Neural crest cell (in vitro differentiated cells): ENCODE results near the gene FAM83D. TPM values are rescaled to one million over a fixed set of nuclear protein-coding genes. Genes with fewer than 3 reads are reported as not detected.

Experiments
- DNase-seq: peaks from one replicate; pipeline ENCODE4 v3.0.0; 2021; ENCODE audit warnings: low read depth, mixed read lengths, low spot score
- H3K27ac Mint-ChIP-seq: one replicate; pipeline ENCODE4 v1.8.0; 2021; ENCODE audit warnings: mild to moderate bottlenecking, mixed read lengths; ENCODE audit not compliant: unreplicated experiment
- H3K27me3 Mint-ChIP-seq: 2 replicates; pipeline ENCODE4 v1.8.0; 2021; ENCODE audit warnings: low read depth, mild to moderate bottlenecking, mixed read lengths
- H3K36me3 Mint-ChIP-seq: 2 replicates; pipeline ENCODE4 v1.8.0; 2021; ENCODE audit warnings: low read depth, mild to moderate bottlenecking, mixed read lengths
- H3K4me1 Mint-ChIP-seq: 2 replicates; pipeline ENCODE4 v1.8.0; 2021; ENCODE audit warnings: mixed read lengths
- H3K4me3 Mint-ChIP-seq: one replicate; pipeline ENCODE4 v1.8.0; 2021; ENCODE audit warnings: mild to moderate bottlenecking, mixed read lengths
- H3K9me3 Mint-ChIP-seq: 2 replicates; pipeline ENCODE4 v1.8.0; 2021; ENCODE audit warnings: mixed read lengths
- total RNA-seq: library from RNA; stranded (reverse); gene quantifications from 2 replicates; pipeline ENCODE4 v1.2.1, GENCODE V29; 2021
- TF ChIP-seq, protein P1 (sequence below): fragments of 200-600 bp; sonication (generic); conservative IDR thresholded peaks from 2 replicates; pipeline ENCODE4 v1.5.0; 2021; ENCODE audit warnings: antibody characterized with exemption, mild to moderate bottlenecking

Gene FAM83D
- total RNA-seq, 1 donor from 2014 or later = 37.9 TPM

DNA sequence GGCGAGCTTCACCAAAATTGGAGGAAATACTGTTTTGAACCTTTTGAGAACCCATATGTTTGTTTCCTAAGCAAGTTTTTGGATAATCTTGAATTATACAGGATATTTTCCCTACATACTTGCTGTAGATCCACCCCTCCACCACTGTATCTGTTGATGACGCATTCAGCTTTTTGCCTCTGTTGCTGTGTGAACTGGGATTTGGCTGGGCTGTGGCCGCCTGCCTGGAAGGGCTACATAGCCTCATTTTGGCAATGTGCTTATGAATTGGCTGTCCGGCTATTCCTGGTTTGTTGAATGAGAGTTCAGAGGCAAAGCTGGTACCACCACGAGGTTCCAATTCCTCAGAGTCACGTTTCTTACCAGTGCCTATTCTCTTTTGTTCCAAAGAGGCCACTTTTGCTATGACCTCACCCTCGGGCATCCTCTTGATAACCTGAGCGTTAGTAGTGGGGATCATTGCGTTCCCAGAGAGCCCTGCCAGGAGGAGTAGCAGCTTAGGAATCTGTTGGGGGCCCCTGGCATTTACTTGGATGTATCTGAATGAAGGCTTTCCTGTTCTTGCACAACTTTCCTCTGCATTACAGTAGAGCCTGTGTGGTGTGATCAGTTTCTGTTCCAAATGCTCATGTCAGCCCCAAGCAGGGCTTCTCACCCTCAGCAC, 6.4 kb downstream of the FAM83D start:
- no peaks in the 10 kb centered on the region for H3K9me3 Mint-ChIP-seq

DNA sequence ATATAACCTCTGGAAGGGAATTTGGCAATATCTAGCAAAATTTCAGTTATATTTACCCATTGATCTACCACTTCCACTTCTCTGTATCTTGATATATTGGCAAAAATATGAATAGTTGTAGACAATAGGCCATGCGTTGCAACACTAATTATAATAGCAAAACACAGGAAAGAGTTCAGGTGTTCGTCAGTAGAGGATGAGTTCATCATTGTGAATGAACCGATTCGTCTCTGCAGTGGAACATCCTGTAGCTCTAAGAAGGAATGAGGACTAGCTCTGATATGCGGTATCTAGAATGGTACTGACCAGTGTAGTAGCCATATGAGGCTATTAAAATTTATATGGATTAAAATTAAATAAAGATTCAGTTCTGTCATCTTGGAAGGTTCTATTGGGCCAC, 8.3 kb downstream of the FAM83D start:
- H3K9me3 Mint-ChIP-seq = no peaks in the 10 kb centered on the region
- H3K4me3 Mint-ChIP-seq = no peak overlapping the region
- peaks cover 35% of the 10 kb centered on the region for H3K4me1 Mint-ChIP-seq

More for the DNA sequence above, 6.4 kb downstream of the FAM83D start:
- peaks cover 3% of the 10 kb centered on the region for H3K36me3 Mint-ChIP-seq
- peak overlapping the region; percentile 2 for H3K27ac Mint-ChIP-seq
- H3K27me3 Mint-ChIP-seq = no peaks in the 10 kb centered on the region
- peaks cover 50% of the 10 kb centered on the region for H3K4me1 Mint-ChIP-seq
- TF ChIP-seq, protein P1, sequence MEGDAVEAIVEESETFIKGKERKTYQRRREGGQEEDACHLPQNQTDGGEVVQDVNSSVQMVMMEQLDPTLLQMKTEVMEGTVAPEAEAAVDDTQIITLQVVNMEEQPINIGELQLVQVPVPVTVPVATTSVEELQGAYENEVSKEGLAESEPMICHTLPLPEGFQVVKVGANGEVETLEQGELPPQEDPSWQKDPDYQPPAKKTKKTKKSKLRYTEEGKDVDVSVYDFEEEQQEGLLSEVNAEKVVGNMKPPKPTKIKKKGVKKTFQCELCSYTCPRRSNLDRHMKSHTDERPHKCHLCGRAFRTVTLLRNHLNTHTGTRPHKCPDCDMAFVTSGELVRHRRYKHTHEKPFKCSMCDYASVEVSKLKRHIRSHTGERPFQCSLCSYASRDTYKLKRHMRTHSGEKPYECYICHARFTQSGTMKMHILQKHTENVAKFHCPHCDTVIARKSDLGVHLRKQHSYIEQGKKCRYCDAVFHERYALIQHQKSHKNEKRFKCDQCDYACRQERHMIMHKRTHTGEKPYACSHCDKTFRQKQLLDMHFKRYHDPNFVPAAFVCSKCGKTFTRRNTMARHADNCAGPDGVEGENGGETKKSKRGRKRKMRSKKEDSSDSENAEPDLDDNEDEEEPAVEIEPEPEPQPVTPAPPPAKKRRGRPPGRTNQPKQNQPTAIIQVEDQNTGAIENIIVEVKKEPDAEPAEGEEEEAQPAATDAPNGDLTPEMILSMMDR = no peak
- H3K4me3 Mint-ChIP-seq = peak overlapping the region; percentile 54
- DNase-seq = no peak

DNA sequence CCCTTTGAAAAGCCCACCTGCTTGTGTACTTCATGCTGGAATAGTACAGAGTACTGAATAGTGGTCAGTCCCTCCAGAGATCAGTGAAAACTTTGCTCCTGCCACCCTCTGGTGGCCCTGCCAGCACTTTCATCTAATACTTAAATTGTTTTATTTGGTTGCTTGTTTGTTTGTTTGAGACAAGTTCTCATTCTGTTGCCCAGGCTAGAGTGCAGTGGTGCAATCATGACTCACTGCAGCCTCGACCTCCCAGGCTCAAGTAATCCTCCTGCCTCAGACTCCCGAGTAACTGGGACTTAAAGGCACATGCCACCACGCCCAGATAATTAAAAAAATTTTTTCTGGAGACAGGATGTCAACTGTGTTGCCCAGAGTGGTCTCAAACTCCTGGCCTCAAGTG, 9.1 kb downstream of the FAM83D start:
- H3K27ac Mint-ChIP-seq = no peak overlapping the region
- peaks cover 3% of the 10 kb centered on the region for H3K36me3 Mint-ChIP-seq

More for the DNA sequence above, 8.3 kb downstream of the FAM83D start:
- peaks cover 6% of the 10 kb centered on the region for H3K36me3 Mint-ChIP-seq
- DNase-seq = no peak
- TF ChIP-seq, protein P1 = no peak
- H3K27me3 Mint-ChIP-seq = no peaks in the 10 kb centered on the region
- no peak overlapping the region for H3K27ac Mint-ChIP-seq

DNA sequence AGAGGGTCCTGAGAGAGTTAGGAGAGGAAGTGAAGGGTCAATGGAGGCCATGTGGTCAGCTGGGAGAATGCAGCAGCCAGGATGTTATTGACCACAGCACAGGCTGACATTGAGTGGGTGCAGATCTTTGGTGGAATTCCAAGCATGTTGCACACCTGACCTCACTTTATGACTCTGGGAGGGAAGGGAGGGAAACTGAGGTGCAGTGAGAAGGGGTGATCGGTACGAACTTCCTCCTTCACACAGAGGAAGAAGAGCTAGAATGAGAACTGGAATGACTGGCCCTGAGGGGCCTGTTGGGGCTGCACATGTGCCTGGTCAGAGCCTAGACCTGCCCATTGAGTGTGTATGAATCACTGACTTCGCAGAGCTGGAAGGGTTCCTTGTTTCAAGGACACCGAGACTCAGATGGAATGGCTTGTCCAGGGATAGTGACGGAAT, 9.8 kb downstream of the FAM83D start:
- DNase-seq = no peak
- Mint-ChIP-seq H3K27ac (no peak overlapping the region), H3K4me3 (no peak overlapping the region), H3K9me3 (no peaks in the 10 kb centered on the region), H3K4me1 (peaks cover 29% of the 10 kb centered on the region), H3K36me3 (peaks cover 3% of the 10 kb centered on the region), H3K27me3 (no peaks in the 10 kb centered on the region)
- TF ChIP-seq, protein P1 = no peak

More for the DNA sequence above, 9.1 kb downstream of the FAM83D start:
- DNase-seq = no peak
- Mint-ChIP-seq H3K9me3 (no peaks in the 10 kb centered on the region), H3K4me1 (peaks cover 29% of the 10 kb centered on the region), H3K27me3 (no peaks in the 10 kb centered on the region), H3K4me3 (peak overlapping the region; percentile 68)
- TF ChIP-seq, protein P1 = peak; percentile 26

DNA sequence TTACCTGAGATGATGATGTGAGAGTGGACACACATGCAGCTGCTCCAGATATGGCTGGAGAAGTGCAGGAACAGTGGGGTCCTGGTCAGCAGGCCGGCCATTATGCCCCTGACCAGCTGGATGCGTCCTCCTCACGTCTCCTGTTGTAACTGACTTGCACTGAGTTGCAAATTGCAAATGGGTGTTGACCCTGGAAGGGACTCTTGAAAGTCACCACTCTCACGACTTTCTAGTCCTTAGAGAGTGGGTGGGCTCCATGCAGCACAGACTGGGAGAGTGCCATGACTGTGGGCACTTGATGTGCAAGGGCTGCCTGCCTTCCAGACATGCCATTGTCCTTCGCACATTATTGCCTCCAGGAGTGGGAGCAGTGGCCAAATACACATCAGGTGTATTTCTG, 10.8 kb downstream of the FAM83D start:
- DNase-seq = no peak
- Mint-ChIP-seq H3K36me3 (peaks cover 3% of the 10 kb centered on the region), H3K27me3 (no peaks in the 10 kb centered on the region), H3K4me3 (no peak overlapping the region), H3K4me1 (peaks cover 22% of the 10 kb centered on the region), H3K9me3 (no peaks in the 10 kb centered on the region), H3K27ac (no peak overlapping the region)
- TF ChIP-seq, protein P1 = no peak
